Measurements from ENCODE around the gene TNFSF13.
A peak's percentile ranks its signal among the peaks of the same experiment; 100 is the strongest.
"Not testable (repeated sequence)": the region's sequence is repeated elsewhere in the genome, so short reads cannot be mapped to it uniquely, and the experiment has no call there.

The TNFSF13 gene

DNA sequence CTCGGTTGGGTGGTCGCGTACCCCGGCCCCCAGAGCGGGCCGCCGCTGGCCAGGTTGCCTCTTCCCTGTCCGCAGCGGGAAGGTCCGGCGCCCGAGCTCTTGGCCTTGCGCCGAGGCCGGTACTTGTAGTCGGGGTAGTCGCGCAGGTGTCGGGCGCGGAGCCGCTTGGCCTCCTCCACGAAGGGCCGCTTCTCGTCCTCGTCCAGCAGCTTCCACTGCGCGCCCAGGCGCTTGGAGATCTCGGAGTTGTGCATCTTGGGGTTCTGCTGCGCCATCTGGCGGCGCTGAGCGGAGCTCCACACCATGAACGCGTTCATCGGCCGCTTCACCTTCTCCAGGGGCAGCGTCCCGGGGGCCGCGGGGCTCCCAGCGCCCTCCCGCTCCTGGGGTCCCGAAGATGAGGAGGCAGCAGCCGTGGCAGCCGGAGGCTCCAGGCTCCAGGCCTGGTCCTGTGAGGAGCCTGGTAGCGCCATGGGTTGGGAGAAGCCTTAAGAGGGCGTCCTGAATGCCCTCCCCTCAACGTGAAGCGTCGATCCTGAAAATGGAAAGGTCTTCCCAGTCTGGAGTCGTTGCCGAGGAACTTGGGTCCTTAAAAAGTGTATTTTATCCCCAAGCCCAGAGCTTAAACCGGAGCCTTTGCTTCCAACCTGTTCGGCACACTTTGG, 30.8 kb downstream of the TNFSF13 start:
- no peak overlapping the region for H3K27ac ChIP-seq
- TF ChIP-seq EZH2 (IDR thresholded peaks at IDR 0.05) (no peak), FOXP2 (optimal IDR thresholded peaks at IDR 0.05; ENCODE audit: control extremely low read depth, extremely low read length, insufficient read depth) (no peak), POLR2AphosphoS5 (IDR thresholded peaks at IDR 0.05; ENCODE audit: borderline replicate concordance, low read depth, low read length) (no peak)
- no peak for DNase-seq (ENCODE audit: low read depth, low spot score)
- H3K4me3 ChIP-seq = no peak overlapping the region
- no peaks in the 10 kb centered on the region for H3K9me3 ChIP-seq (ENCODE audit: low read depth, low read length)
- peaks cover 46% of the 10 kb centered on the region for H3K36me3 ChIP-seq (ENCODE audit: insufficient read depth, low read length)
- no peak overlapping the region for H3K9ac ChIP-seq (ENCODE audit: insufficient read length)

- Histone ChIP-seq H3K27ac (peak within 1 kb of the TSS; percentile 70), H3K9ac (ENCODE audit: insufficient read length) (no peak within 1 kb of the TSS), H3K9me3 (ENCODE audit: low read depth, low read length) (no peaks in the 10 kb centered on the region), H3K4me3 (no peak within 1 kb of the TSS), H3K36me3 (ENCODE audit: insufficient read depth, low read length) (peaks cover 53% of the 10 kb centered on the region)
- DNase-seq (ENCODE audit: low read depth, low spot score) = no peak
- TF ChIP-seq FOXP2 (optimal IDR thresholded peaks at IDR 0.05; ENCODE audit: control extremely low read depth, extremely low read length, insufficient read depth) (no peak), EZH2 (IDR thresholded peaks at IDR 0.05) (no peak), POLR2AphosphoS5 (IDR thresholded peaks at IDR 0.05; ENCODE audit: borderline replicate concordance, low read depth, low read length) (no peak)
Measured at GRCh38 chr17:7589891-7590691, 31.5 kb downstream of the TNFSF13 start, which contains the start of gene SOX15. Gene SOX15 (minus strand): TSS chr17:7590094. CDS start chr17:7589676, 418 bp downstream.

DNA sequence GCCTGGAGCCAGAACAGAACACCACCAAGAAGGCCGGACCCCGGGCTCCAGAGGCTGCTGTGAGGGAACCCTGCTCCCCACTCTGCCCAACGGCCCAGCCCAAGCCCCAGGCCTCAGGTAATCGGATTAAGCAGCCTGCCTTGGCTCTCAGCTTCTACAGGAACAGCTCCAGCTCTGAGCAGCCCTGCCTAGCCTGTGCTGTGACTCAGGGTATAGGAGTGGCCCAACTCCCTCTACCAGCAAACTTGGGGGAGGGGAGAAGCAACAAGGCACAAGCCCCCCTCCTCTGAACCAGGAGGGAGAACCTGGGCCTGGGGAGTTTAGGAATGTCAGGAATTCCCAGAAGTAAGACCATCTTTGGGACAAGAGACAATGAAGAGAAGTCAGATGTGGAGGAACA, 32.2 kb downstream of the TNFSF13 start:
- Histone ChIP-seq H3K36me3 (ENCODE audit: insufficient read depth, low read length) (peaks cover 59% of the 10 kb centered on the region), H3K4me3 (no peak overlapping the region), H3K27ac (peak overlapping the region; percentile 70), H3K9ac (ENCODE audit: insufficient read length) (no peak overlapping the region), H3K9me3 (ENCODE audit: low read depth, low read length) (no peaks in the 10 kb centered on the region)
- no peak for DNase-seq (ENCODE audit: low read depth, low spot score)
- TF ChIP-seq EZH2 (IDR thresholded peaks at IDR 0.05) = no peak
- TF ChIP-seq POLR2AphosphoS5 (IDR thresholded peaks at IDR 0.05; ENCODE audit: borderline replicate concordance, low read depth, low read length) = no peak
- no peak for TF ChIP-seq FOXP2 (optimal IDR thresholded peaks at IDR 0.05; ENCODE audit: control extremely low read depth, extremely low read length, insufficient read depth)

- no peak for DNase-seq (ENCODE audit: low read depth, low spot score)
- no peak overlapping the region for H3K27ac ChIP-seq
- no peaks in the 10 kb centered on the region for H3K9me3 ChIP-seq (ENCODE audit: low read depth, low read length)
- no peak for TF ChIP-seq POLR2AphosphoS5 (IDR thresholded peaks at IDR 0.05; ENCODE audit: borderline replicate concordance, low read depth, low read length)
- no peak for TF ChIP-seq FOXP2 (optimal IDR thresholded peaks at IDR 0.05; ENCODE audit: control extremely low read depth, extremely low read length, insufficient read depth)
- no peak for TF ChIP-seq EZH2 (IDR thresholded peaks at IDR 0.05)
- H3K36me3 ChIP-seq (ENCODE audit: insufficient read depth, low read length) = peaks cover 67% of the 10 kb centered on the region
- no peak overlapping the region for H3K4me3 ChIP-seq
- no peak overlapping the region for H3K9ac ChIP-seq (ENCODE audit: insufficient read length)
Measured at GRCh38 chr17:7591596-7591995, 33.0 kb downstream of the TNFSF13 start.

- Histone ChIP-seq H3K4me3 (no peak overlapping the region), H3K9me3 (ENCODE audit: low read depth, low read length) (no peaks in the 10 kb centered on the region), H3K27ac (no peak overlapping the region), H3K36me3 (ENCODE audit: insufficient read depth, low read length) (peaks cover 70% of the 10 kb centered on the region), H3K9ac (ENCODE audit: insufficient read length) (no peak overlapping the region)
- TF ChIP-seq EZH2 (IDR thresholded peaks at IDR 0.05) = no peak
- TF ChIP-seq POLR2AphosphoS5 (IDR thresholded peaks at IDR 0.05; ENCODE audit: borderline replicate concordance, low read depth, low read length) = no peak
- no peak for TF ChIP-seq FOXP2 (optimal IDR thresholded peaks at IDR 0.05; ENCODE audit: control extremely low read depth, extremely low read length, insufficient read depth)
- no peak for DNase-seq (ENCODE audit: low read depth, low spot score)
Measured at GRCh38 chr17:7592422-7593021, 34.0 kb downstream of the TNFSF13 start.

DNA sequence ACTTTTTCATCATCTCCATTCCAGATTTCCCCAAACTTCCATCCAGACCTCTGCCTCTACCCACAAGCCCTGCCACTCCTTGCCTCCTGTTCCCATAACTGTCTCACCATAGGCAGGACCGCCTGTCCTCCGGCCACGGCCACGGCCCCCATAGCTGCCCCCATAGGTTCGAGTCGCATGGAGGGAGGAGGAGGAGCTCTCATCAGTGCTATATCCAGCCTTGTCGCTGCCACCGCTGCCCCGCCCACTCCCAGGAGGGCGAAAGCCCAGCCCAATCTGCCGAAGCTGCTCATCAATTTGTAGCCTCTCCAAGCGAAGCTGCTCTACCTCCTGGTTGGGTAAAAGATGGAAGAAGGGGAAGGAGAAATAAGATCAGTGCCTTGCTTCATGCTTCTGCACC, 34.7 kb downstream of the TNFSF13 start:
- Histone ChIP-seq H3K9ac (ENCODE audit: insufficient read length) (no peak overlapping the region), H3K36me3 (ENCODE audit: insufficient read depth, low read length) (peaks cover 71% of the 10 kb centered on the region), H3K27ac (no peak overlapping the region), H3K9me3 (ENCODE audit: low read depth, low read length) (no peaks in the 10 kb centered on the region), H3K4me3 (no peak overlapping the region)
- TF ChIP-seq EZH2 (IDR thresholded peaks at IDR 0.05) = no peak
- no peak for TF ChIP-seq FOXP2 (optimal IDR thresholded peaks at IDR 0.05; ENCODE audit: control extremely low read depth, extremely low read length, insufficient read depth)
- TF ChIP-seq POLR2AphosphoS5 (IDR thresholded peaks at IDR 0.05; ENCODE audit: borderline replicate concordance, low read depth, low read length) = no peak
- DNase-seq (ENCODE audit: low read depth, low spot score) = no peak

DNA sequence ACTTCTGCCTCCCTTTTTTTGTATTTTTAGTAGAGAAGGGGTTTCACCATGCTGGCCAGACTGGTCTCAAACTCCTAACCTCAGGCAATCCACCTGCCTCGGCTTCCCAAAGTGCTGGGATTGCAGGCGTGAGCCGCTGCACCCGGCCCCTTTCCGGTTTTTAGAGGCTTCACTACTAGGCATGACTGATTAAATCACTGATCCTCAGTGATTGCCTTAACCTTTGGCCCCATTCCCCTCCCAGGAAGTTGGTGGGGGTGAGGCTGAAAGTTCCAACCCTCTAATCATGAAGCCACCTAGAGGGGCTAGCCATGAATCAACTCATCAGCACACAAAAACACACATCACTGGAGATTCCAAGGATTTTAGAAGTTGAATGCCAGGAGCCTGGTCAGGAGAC, 39.0 kb downstream of the TNFSF13 start:
- H3K9ac ChIP-seq (ENCODE audit: insufficient read length); H3K27ac ChIP-seq; H3K9me3 ChIP-seq (ENCODE audit: low read depth, low read length); H3K4me3 ChIP-seq; DNase-seq (ENCODE audit: low read depth, low spot score): not testable (repeated sequence)
- H3K36me3 ChIP-seq (ENCODE audit: insufficient read depth, low read length) = peaks cover 83% of the 10 kb centered on the region

GRCh38 chr17:7606280-7606679, 47.7 kb downstream of the TNFSF13 start:
- Histone ChIP-seq H3K36me3 (ENCODE audit: insufficient read depth, low read length) (peaks cover 58% of the 10 kb centered on the region), H3K9me3 (ENCODE audit: low read depth, low read length) (no peaks in the 10 kb centered on the region)
- TF ChIP-seq FOXP2 (optimal IDR thresholded peaks at IDR 0.05; ENCODE audit: control extremely low read depth, extremely low read length, insufficient read depth) = no peak
- no peak for TF ChIP-seq POLR2AphosphoS5 (IDR thresholded peaks at IDR 0.05; ENCODE audit: borderline replicate concordance, low read depth, low read length)
- no peak for TF ChIP-seq EZH2 (IDR thresholded peaks at IDR 0.05)

More at GRCh38 chr17:7606280-7606679, 47.7 kb downstream of the TNFSF13 start:
- no peak for DNase-seq (ENCODE audit: low read depth, low spot score)
- Histone ChIP-seq H3K9ac (ENCODE audit: insufficient read length) (no peak overlapping the region), H3K4me3 (no peak overlapping the region), H3K27ac (no peak overlapping the region)

All from SK-N-MC (cell line).